ENCODE results near the gene SPAG6. TPM values are rescaled to one million over a fixed set of nuclear protein-coding genes. Genes with fewer than 3 reads are reported as not detected.
A peak's percentile ranks its signal among the peaks of the same experiment; 100 is the strongest.

Gene SPAG6
- polyA plus RNA-seq, 3 donors, result 0.11 to 0.13 TPM; not detected in 1

GRCh38 chr10:22319980-22320558 is 25.2 kb upstream of the SPAG6 start:
- peak overlapping the region in 6 of 7 donors; percentile 26 to 91 (median 64) for H3K27ac Mint-ChIP-seq
- H3K4me3 Mint-ChIP-seq, result peak overlapping the region; percentile 83 to 97
- Histone ChIP-seq H3K9me3 (replicated peaks in 1 of 2; ENCODE audit: control insufficient read depth in 1 of 2, insufficient read depth in 1 of 2, low read length in 2 of 2) (no peaks in the 10 kb centered on the region), H3K4me1 (ENCODE audit: control insufficient read depth in 1 of 2, insufficient read depth in 2 of 2, low read length in 2 of 2) (peaks cover 43 to 58% of the 10 kb centered on the region in 2 donors), H3K4me2 (replicated peaks; ENCODE audit: extremely low read depth, low read length, poor library complexity, severe bottlenecking) (peak overlapping the region; percentile 80), H3K9ac (ENCODE audit: insufficient read depth, low read length, poor library complexity, severe bottlenecking) (peak overlapping the region; percentile 33), H4K20me1 (ENCODE audit: insufficient read depth, low read length) (peaks cover 18% of the 10 kb centered on the region), H3K79me2 (ENCODE audit: insufficient read depth, low read length) (peaks cover 31% of the 10 kb centered on the region), H3K4me3 (replicated peaks in 1 of 3; ENCODE audit: low read depth in 2 of 3, low read length in 3 of 3) (peak overlapping the region; percentile 46 to 94 (median 75)), H3K27me3 (ENCODE audit: control insufficient read depth in 2 of 2, insufficient read depth in 2 of 2, low read length in 2 of 2) (peaks cover 30 to 41% of the 10 kb centered on the region in 2 donors), H2AFZ (ENCODE audit: insufficient read depth, low read depth, low read length, poor library complexity, severe bottlenecking) (peak overlapping the region; percentile 72), H3K36me3 (replicated peaks in 1 of 2; ENCODE audit: control insufficient read depth in 1 of 2, insufficient read depth in 2 of 2, low read length in 2 of 2) (no peaks in the 10 kb centered on the region), H3K27ac (ENCODE audit: low read depth in 1 of 2, low read length in 2 of 2) (peak overlapping the region in 1 of 2 donors; percentile 40)
- no peak for TF ChIP-seq CTCF (IDR thresholded peaks at IDR 0.05)
- H3K4me1 Mint-ChIP-seq, result peaks cover 49% of the 10 kb centered on the region
- intact Hi-C loops (cut with micrococcal nuclease), result loop anchor here (5.0 to 10.0 kb wide), 7 partner anchors 65 to 785 kb away; partner anchors contain the start of genes DNAJC1 (in 1 of the 2) and MLLT10 (in 1 of the 2)
- peaks cover 15 to 29% of the 10 kb centered on the region in 2 donors for H3K36me3 Mint-ChIP-seq
- WGBS (ENCODE audit: insufficient coverage), result under 1% methylated on average over 26 of the region's 30 CpGs
- peaks cover 0 to 10% (median 5%) of the 10 kb centered on the region in 7 donors for H3K9me3 Mint-ChIP-seq
- DNase-seq, result peak in 1 of 3 donors; percentile 45
- peaks cover 31 to 44% (median 34%) of the 10 kb centered on the region in 3 donors for H3K27me3 Mint-ChIP-seq (ENCODE audit: low read depth in 3 of 3)

- Mint-ChIP-seq H3K27ac (peak within 1 kb of the TSS in 6 of 7 donors; percentile 66 to 91 (median 79)), H3K4me1 (peaks cover 45% of the 10 kb centered on the region), H3K36me3 (peaks cover 16 to 30% of the 10 kb centered on the region in 2 donors), H3K4me3 (peak within 1 kb of the TSS; percentile 95 to 98), H3K27me3 (ENCODE audit: low read depth in 3 of 3) (peaks cover 32 to 47% (median 35%) of the 10 kb centered on the region in 3 donors), H3K9me3 (peaks cover 0 to 10% (median 5%) of the 10 kb centered on the region in 7 donors)
- H3K27me3 ChIP-seq (ENCODE audit: control insufficient read depth in 2 of 2, insufficient read depth in 2 of 2, low read length in 2 of 2), result peaks cover 31 to 44% of the 10 kb centered on the region in 2 donors
- H4K20me1 ChIP-seq (ENCODE audit: insufficient read depth, low read length), result peaks cover 18% of the 10 kb centered on the region
- peak in 1 of 3 donors; percentile 56 for DNase-seq
- peak within 1 kb of the TSS; percentile 65 to 94 (median 88) for H3K4me3 ChIP-seq (replicated peaks in 1 of 3; ENCODE audit: low read depth in 2 of 3, low read length in 3 of 3)
- WGBS (ENCODE audit: insufficient coverage), result under 1% methylated on average over 30 of the region's 85 CpGs
- peak within 1 kb of the TSS; percentile 75 for H3K9ac ChIP-seq (ENCODE audit: insufficient read depth, low read length, poor library complexity, severe bottlenecking)
- no peaks in the 10 kb centered on the region for H3K9me3 ChIP-seq (replicated peaks in 1 of 2; ENCODE audit: control insufficient read depth in 1 of 2, insufficient read depth in 1 of 2, low read length in 2 of 2)
- intact Hi-C loops (cut with micrococcal nuclease), result loop anchor here (5.0 to 10.0 kb wide), 4 partner anchors 93 to 786 kb away; partner anchors contain the start of genes DNAJC1 (in 1 of the 2) and MLLT10 (in 1 of the 2)
- H3K4me2 ChIP-seq (replicated peaks; ENCODE audit: extremely low read depth, low read length, poor library complexity, severe bottlenecking), result peak within 1 kb of the TSS; percentile 81
- peak within 1 kb of the TSS in 1 of 2 donors; percentile 58 for H3K27ac ChIP-seq (ENCODE audit: low read depth in 1 of 2, low read length in 2 of 2)
- peaks cover 31% of the 10 kb centered on the region for H3K79me2 ChIP-seq (ENCODE audit: insufficient read depth, low read length)
- no peaks in the 10 kb centered on the region for H3K36me3 ChIP-seq (replicated peaks in 1 of 2; ENCODE audit: control insufficient read depth in 1 of 2, insufficient read depth in 2 of 2, low read length in 2 of 2)
- no peak for TF ChIP-seq CTCF (IDR thresholded peaks at IDR 0.05)
- peaks cover 39 to 54% of the 10 kb centered on the region in 2 donors for H3K4me1 ChIP-seq (ENCODE audit: control insufficient read depth in 1 of 2, insufficient read depth in 2 of 2, low read length in 2 of 2)
- H2AFZ ChIP-seq (ENCODE audit: insufficient read depth, low read depth, low read length, poor library complexity, severe bottlenecking), result peak within 1 kb of the TSS; percentile 93
Measured at GRCh38 chr10:22320591-22321155, 24.6 kb upstream of the SPAG6 start, which contains the start of gene BMI1. BMI1 (plus strand) TSS chr10:22321099; CDS start chr10:22326450, 5,351 bp downstream.

Data from CD14-positive monocyte (primary cell).